ENCODE measurements around the gene LHCGR.
A peak's percentile ranks its signal among the peaks of the same experiment; 100 is the strongest.
"Not testable (repeated sequence)": the region's sequence is repeated elsewhere in the genome, so short reads cannot be mapped to it uniquely, and the experiment has no call there.

The LHCGR gene

DNA sequence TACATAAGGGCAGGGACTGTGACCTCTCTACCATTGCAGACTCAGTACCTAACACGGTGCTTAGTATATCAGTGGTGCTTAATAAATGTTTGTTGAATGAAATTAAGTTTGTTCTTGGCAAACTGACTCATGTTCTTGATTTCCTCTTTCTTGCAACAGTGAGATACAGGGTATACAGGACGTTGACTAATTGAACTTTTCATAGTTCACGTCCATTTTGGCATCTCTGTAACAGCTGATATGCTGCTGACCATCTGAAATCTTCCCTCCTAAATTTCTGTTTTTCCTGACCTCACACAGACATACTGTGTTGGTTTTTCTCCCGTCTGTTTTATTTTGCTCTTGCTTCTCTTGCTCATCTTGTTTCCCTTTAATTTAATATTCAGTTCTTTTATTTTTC lies 44.2 kb downstream of the LHCGR start:
- DNase-seq (ENCODE audit: low read depth) = no peak
- TF ChIP-seq, protein P1, sequence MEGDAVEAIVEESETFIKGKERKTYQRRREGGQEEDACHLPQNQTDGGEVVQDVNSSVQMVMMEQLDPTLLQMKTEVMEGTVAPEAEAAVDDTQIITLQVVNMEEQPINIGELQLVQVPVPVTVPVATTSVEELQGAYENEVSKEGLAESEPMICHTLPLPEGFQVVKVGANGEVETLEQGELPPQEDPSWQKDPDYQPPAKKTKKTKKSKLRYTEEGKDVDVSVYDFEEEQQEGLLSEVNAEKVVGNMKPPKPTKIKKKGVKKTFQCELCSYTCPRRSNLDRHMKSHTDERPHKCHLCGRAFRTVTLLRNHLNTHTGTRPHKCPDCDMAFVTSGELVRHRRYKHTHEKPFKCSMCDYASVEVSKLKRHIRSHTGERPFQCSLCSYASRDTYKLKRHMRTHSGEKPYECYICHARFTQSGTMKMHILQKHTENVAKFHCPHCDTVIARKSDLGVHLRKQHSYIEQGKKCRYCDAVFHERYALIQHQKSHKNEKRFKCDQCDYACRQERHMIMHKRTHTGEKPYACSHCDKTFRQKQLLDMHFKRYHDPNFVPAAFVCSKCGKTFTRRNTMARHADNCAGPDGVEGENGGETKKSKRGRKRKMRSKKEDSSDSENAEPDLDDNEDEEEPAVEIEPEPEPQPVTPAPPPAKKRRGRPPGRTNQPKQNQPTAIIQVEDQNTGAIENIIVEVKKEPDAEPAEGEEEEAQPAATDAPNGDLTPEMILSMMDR (conservative IDR thresholded peaks at IDR 0.05; ENCODE audit: low read depth, low read length) = no peak
- H3K4me3 ChIP-seq (ENCODE audit: low read length) = no peak overlapping the region

DNA sequence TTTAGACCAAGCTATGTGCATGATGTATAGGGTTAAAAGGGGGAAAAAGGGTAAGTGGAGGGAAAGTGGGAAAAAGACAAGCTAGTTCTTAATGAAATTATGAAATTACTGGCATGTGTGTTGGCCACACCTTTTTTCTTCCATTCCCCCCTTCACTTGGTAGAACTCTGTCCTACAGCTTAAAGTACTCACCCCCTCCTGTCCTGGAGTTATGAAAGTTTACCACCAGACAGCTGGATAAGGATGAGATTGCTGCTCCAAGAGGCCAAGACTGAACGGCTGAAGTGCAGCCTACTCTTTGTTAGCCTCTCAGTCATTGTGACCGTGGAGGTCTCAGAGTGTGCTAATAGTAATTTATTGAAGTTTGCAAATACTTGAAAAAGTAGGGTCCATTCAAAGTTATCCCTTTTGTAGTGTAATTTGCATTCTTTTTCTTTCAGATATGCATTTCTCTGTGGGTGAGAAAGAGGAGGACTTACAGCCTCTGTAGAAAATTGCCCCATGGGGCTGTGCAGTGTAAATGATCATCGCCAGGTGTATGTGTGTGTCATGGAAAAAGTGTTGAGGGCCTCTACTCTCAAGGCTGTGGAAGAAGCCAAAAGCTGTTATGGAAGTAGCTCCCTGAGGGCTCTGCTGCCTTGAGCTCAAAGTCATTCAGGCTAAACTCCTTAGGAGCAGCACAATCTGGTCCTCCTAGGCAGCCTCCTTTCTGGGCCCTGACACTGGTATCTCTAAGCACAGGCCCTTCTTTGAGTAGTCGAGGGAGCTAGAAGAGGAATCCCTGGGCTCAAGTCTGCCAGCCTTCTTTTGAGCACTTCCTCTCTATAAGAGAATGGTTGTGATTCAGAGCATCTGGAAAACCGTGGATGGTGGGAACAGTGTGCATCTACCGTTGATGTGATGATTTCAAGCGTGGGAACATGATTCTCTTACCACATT lies 46.2 kb downstream of the LHCGR start:
- H3K4me3 ChIP-seq (ENCODE audit: low read length) = no peak overlapping the region
- no peak for DNase-seq (ENCODE audit: low read depth)
- TF ChIP-seq, protein P1 (conservative IDR thresholded peaks at IDR 0.05; ENCODE audit: low read depth, low read length) = no peak

DNA sequence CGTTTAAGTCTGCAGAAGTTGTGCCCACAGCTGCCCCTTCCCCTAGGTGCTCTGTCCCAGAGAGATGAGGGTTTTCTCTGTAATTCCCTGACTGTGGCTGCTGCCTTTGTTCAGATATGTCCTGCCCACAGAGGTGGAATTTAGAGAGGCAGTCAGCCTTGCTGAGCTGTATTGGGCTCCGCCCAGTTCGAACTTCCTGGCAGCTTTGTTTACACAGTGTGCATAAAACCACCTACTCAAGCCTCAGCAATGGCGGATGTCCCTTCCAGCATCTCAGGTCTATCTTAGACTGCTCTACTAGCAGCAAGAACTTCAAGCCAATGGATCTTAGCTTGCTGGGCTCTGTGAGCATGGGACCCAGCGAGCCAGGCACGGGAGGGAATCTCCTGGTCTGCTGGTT lies 48.1 kb downstream of the LHCGR start:
- no peak overlapping the region for H3K4me3 ChIP-seq (ENCODE audit: low read length)
- no peak for DNase-seq (ENCODE audit: low read depth)
- TF ChIP-seq, protein P1 (conservative IDR thresholded peaks at IDR 0.05; ENCODE audit: low read depth, low read length) = no peak

DNA sequence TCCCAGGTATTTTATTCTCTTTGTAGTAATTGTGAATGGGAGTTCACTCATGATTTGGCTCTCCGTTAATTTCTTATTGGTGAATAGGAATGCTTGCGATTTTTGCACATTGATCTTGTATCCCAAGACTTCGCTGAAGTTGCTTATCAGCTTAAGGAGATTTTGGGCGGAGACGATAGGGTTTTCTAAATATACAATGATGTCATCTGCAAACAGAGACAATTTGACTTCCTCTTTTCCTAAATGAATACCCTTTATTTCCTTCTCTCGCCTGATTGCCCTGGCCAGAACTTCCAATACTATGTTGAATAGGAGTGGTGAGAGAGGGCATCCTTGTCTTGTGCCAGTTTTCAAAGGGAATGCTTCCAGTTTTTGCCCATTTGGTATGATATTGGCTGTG lies 51.9 kb downstream of the LHCGR start:
- not testable (repeated sequence) for DNase-seq (ENCODE audit: low read depth); H3K4me3 ChIP-seq (ENCODE audit: low read length)

DNA sequence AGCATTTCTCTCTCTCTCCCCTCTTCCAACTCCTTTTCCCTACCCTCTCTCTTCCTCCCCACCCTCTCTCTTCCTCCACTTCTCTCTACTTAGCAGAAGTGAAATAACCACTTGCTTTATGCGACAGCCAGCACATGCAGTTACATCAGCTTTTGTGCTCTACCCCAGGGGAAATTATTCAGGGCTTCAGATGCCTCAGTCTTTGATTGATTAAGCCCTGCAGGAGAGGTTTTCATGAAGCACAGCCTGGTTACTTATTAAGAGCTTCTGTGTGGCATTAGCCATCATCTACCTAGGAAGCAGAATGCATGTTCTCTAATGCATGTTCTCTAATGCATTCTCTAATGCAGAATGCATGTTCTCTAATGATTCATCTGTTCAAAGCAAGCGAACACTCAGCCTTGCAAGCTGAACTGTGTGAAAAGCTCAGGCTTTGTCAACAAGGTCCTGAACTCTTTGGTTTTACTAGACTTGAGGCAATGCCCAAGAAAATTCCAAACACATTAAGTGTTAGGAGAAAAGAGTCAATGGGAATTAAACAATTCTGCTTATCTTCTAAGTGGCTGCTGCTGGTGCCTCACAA lies 56.1 kb downstream of the LHCGR start:
- TF ChIP-seq, protein P1 (conservative IDR thresholded peaks at IDR 0.05; ENCODE audit: low read depth, low read length) = no peak
- DNase-seq (ENCODE audit: low read depth) = peak; percentile 53

DNA sequence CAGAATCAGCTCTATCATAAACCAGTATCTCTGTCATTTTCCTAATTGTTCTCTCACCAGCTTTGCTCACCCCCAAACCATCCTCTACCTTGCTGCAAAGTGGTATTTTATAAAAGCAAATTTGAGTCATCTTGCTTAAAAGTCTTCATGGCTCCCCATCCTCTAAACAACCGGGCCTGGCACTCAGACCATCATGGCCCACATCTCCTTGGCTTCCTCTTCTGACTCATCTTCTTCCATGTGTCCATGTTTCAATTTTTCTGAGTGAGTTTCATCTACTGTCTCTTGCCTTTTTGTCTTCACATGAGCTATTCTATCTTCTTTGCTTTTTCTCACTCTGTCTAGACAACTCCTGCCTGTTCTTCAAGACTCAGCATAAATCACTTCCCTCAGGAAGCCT lies 58.6 kb downstream of the LHCGR start:
- TF ChIP-seq, protein P1 (conservative IDR thresholded peaks at IDR 0.05; ENCODE audit: low read depth, low read length) = no peak
- no peak overlapping the region for H3K4me3 ChIP-seq (ENCODE audit: low read length)
- no peak for DNase-seq (ENCODE audit: low read depth)

More for the DNA sequence above, 56.1 kb downstream of the LHCGR start:
- H3K4me3 ChIP-seq (ENCODE audit: low read length) = no peak overlapping the region

DNA sequence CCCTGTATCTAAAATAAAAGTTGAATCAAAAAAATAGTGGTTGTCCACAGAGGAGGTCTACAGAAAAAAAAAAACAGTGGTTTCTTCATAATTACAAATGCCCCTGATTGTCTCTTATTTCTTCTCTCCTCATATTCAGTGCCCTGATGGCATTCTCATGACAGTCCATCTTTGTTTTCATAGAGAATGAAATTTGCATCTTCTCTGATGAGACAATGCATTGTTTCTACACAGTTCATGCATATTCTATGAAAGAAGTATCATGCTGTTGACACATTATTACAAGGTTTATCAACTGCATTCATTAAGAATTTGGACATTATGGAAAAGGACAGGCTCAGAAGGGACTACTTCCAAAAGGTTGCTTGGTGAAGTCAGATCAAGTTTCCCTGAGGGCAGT lies 59.5 kb downstream of the LHCGR start:
- TF ChIP-seq, protein P1 (conservative IDR thresholded peaks at IDR 0.05; ENCODE audit: low read depth, low read length) = no peak
- no peak for DNase-seq (ENCODE audit: low read depth)
- H3K4me3 ChIP-seq (ENCODE audit: low read length) = no peak overlapping the region

Data from retinal pigment epithelial cell (primary cell).